SK-N-SH (cell line): ENCODE results near the gene NAA38. TPM values are rescaled to one million over a fixed set of nuclear protein-coding genes. Genes with fewer than 3 reads are reported as not detected.

Experiments used
- CTCF ChIA-PET: fragments of 300-600, 350-600 bp; formaldehyde crosslinking; extraction: SDS; loops from one replicate; lab custom pipeline; 2021; lab: Yijun Ruan, JAX
- POLR2A ChIA-PET: fragments of 350-600 bp; sonication (Branson Sonifier 250); formaldehyde crosslinking; extraction: SDS; loops from one replicate; lab custom pipeline; 2020; ENCODE audit warnings: antibody characterized with exemption, inconsistent platforms; lab: Yijun Ruan, JAX
- DNase-seq: peaks from one replicate; pipeline ENCODE4 v3.0.0; 2012
- H2AFZ ChIP-seq: fragments of 200-600 bp; sonication (generic); 2 replicates; pipeline ENCODE4 v1.8.1; 2016; ENCODE audit warnings: antibody characterized with exemption, mild to moderate bottlenecking, low read depth
- H3F3A ChIP-seq: fragments of 200-600 bp; sonication (generic); replicated peaks from 2 replicates; pipeline ENCODE3; 2016; ENCODE audit warnings: antibody characterized with exemption, mild to moderate bottlenecking; ENCODE audit not compliant: insufficient read depth
- H3K27ac ChIP-seq, 2 experiments: fragments of 200-500 bp in 1 of 2; fragments of 200-600 bp in 1 of 2; sonication (Bioruptor generic) in 1 of 2; sonication (generic), shearing (Covaris generic) in 1 of 2; 2 replicates each; pipeline versions ENCODE4 v1.5.1 to v1.6.1; 2014 to 2016; ENCODE audit warnings: low read depth in 2 of 2, inconsistent platforms in 1 of 2, low read length in 1 of 2, mild to moderate bottlenecking in 1 of 2, mixed read lengths in 1 of 2
- H3K27me3 ChIP-seq: fragments of 200-600 bp; sonication (generic), shearing (Covaris generic); 2 replicates; pipeline ENCODE4 v1.6.1; 2016; ENCODE audit warnings: mixed run types; ENCODE audit not compliant: insufficient read depth
- H3K36me3 ChIP-seq, 2 experiments: fragments of 200-500 bp in 1 of 2; fragments of 200-600 bp in 1 of 2; sonication (Bioruptor generic) in 1 of 2; sonication (generic) in 1 of 2; replicated peaks in 1 of 2; 2 replicates each; pipeline versions ENCODE3 to v1.5.1; 2014 to 2016; ENCODE audit warnings: low read length in 1 of 2, mild to moderate bottlenecking in 1 of 2; ENCODE audit not compliant: insufficient read depth in 2 of 2, control insufficient read depth in 1 of 2
- H3K4me1 ChIP-seq, 2 experiments: fragments of 200-500 bp in 1 of 2; fragments of 200-600 bp in 1 of 2; sonication (Bioruptor generic) in 1 of 2; sonication (generic), shearing (Covaris generic) in 1 of 2; 2 replicates each; pipeline versions ENCODE4 v1.5.1 to v1.6.1; 2014 to 2016; ENCODE audit warnings: low read depth in 1 of 2, low read length in 1 of 2, mixed run types in 1 of 2; ENCODE audit not compliant: insufficient read depth in 2 of 2, control insufficient read depth in 1 of 2
- H3K4me2 ChIP-seq: fragments of 200-600 bp; sonication (generic), shearing (Covaris generic); 2 replicates; pipeline ENCODE4 v1.6.1; 2017; ENCODE audit warnings: mixed run types
- H3K4me3 ChIP-seq, 2 experiments: fragments of 200-500 bp in 1 of 2; fragments of 200-600 bp in 1 of 2; sonication (Bioruptor generic) in 1 of 2; sonication (generic), shearing (Covaris generic) in 1 of 2; 2 replicates each; pipeline versions ENCODE4 v1.5.1 to v1.8.1; 2014 to 2016; ENCODE audit warnings: low read depth in 2 of 2, inconsistent platforms in 1 of 2, low read length in 1 of 2, mild to moderate bottlenecking in 1 of 2, mixed read lengths in 1 of 2, moderate library complexity in 1 of 2
- H3K79me2 ChIP-seq: fragments of 200-600 bp; sonication (generic); 2 replicates; pipeline ENCODE4 v1.8.1; 2017; ENCODE audit warnings: mild to moderate bottlenecking; ENCODE audit not compliant: insufficient read depth
- H3K9ac ChIP-seq: fragments of 200-600 bp; sonication (generic); 2 replicates; pipeline ENCODE4 v1.6.1; 2017; ENCODE audit warnings: mixed run types
- H3K9me2 ChIP-seq: fragments of 200-600 bp; sonication (generic); 2 replicates; pipeline ENCODE4 v1.6.1; 2017; ENCODE audit warnings: mixed run types
- H3K9me3 ChIP-seq: fragments of 200-600 bp; sonication (generic); 2 replicates; pipeline ENCODE4 v1.6.1; 2017; ENCODE audit warnings: mixed run types, mild to moderate bottlenecking, moderate library complexity
- H4K20me1 ChIP-seq: fragments of 200-600 bp; sonication (generic); 2 replicates; pipeline ENCODE4 v1.6.1; 2017; ENCODE audit warnings: mild to moderate bottlenecking, mixed run types; ENCODE audit not compliant: insufficient read depth
- GATA2 ChIP-seq: sonication (generic); formaldehyde crosslinking; IDR thresholded peaks from 2 replicates; pipeline ENCODE4 v1.5.0; 2020; ENCODE audit warnings: mild to moderate bottlenecking, missing genetic modification reagents
- NFIC ChIP-seq: IDR thresholded peaks from 2 replicates; pipeline ENCODE4 v1.4.0; 2012; ENCODE audit warnings: borderline replicate concordance
- PBX3 ChIP-seq: IDR thresholded peaks from 2 replicates; pipeline ENCODE4; 2012
- REST ChIP-seq: IDR thresholded peaks from 2 replicates; pipeline ENCODE4 v1.6.1; 2012; ENCODE audit warnings: mild to moderate bottlenecking, low read depth, low read length, moderate library complexity
- RFX5 ChIP-seq: IDR thresholded peaks from 2 replicates; pipeline ENCODE4 v1.6.1; 2012; ENCODE audit warnings: mild to moderate bottlenecking, improper control_type of control experiment, low read length
- SIN3A ChIP-seq: IDR thresholded peaks from 2 replicates; pipeline ENCODE4 v1.6.1; 2012; ENCODE audit warnings: low read depth, mild to moderate bottlenecking, low read length, moderate library complexity, borderline replicate concordance
- SMC3 ChIP-seq: IDR thresholded peaks from 2 replicates; pipeline ENCODE4 v1.6.1; 2012; ENCODE audit warnings: low read depth, low read length, improper control_type of control experiment
- USF1 ChIP-seq: IDR thresholded peaks from 2 replicates; pipeline ENCODE4 v1.4.0; 2012; ENCODE audit warnings: low read depth, borderline replicate concordance
- ZBTB33 ChIP-seq: IDR thresholded peaks from 2 replicates; pipeline ENCODE4 v1.4.0; 2012; ENCODE audit warnings: low read depth, borderline replicate concordance
- WGBS: methylation state at CpG from one replicate; pipeline ENCODE4 v1.1.6; 2017; ENCODE audit warnings: low lambda C conversion rate; 5-methylcytosine and 5-hydroxymethylcytosine counted together
- polyA plus RNA-seq, 3 experiments: library from polyadenylated mRNA; depleted of rRNA; stranded (reverse); fragments of >200 nt; gene quantifications; 2 replicates each; pipeline ENCODE4 v1.2.3, GENCODE V29; 2012
- TF ChIP-seq, protein P1 (sequence below): fragments of 150-350 bp; IDR thresholded peaks from 2 replicates; pipeline ENCODE4 v1.6.1; 2016; ENCODE audit warnings: mild to moderate bottlenecking, low read depth, low read length

The NAA38 gene
- polyA plus RNA-seq, 1 of the 3 experiments (the other 2 are of a cell fraction), result 202 TPM

DNA sequence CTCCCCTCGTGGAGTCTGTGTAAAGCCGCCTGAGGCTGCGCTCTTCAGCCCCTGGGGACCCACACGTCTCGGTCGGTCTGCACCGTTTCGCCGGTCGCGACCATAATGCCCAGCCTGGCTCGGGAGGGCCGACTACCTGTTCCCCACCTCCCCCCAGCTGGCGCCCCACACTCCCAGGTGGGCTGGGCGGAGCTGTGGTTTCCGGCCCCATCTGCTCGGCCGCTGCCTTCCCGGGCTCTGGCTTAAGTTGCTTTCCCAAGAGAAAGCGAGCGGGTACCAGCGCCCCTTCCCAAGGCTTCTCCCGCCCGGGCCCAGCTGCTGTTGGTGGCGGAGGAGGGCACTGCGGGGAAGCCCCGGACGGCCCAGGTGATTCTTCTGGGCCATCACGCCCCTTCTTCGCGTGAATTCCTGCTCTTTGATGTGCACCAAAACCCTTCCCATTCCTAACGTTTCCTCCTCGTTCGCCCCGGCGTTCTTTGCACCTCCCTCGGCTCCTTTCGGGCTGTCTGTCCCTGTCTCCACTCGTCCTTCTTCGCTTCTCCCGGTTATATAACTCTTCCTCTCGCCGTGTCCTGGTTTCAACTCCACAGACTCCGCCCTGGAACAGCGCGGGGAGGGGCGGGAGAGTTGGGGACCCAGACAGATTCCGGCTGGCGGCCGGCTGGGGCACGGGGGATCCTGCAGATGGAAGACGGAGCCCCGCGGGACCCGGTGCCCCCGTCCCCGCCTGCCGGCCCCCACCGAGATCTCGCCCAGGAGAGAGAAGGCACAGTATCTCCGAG, 21.4 kb downstream of the NAA38 start (continued):
- TF ChIP-seq REST, result no peak

DNA sequence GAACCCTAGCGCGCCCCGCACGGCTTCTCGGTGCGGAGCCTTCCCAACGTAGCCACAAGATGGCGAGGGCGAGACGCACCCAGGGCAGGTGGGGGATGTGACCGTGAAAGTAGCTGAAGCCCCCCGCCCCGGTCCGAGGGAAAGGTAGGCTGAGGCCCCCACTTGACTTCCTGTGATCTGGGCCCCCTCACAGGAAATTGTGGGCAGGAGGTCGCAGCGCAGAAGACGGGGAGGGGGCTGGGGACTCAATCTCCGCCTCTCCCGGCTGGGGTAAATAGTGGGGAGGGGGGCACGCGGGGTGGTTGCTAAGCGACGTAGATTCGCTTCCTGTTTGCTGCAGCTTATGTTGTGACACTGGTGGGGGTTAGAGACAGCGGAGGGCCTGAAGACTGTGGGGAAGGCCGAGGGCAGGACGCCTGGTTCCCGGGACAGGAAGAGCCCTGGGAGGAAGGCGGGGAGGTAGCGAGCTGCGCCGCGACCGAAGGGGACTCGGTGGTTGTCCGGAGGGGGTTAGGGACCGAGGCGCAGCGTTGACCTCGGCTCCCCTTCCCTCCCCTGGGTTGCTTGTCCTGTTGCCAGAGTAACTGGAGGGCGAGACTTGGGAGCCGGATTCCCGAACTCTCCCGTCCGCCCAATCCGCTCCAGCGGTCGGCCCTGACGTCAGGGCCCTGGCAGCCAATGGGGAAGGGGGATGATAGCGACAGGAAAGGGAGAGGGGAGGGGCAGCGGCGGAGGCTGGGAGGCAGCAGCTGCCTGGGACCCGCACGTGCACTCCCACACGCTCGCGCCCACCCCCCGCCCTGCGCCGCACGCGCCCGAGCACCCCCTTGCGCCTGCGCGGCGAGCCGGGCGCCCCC, 22.2 kb downstream of the NAA38 start:
- Histone ChIP-seq H3K27me3 (peaks cover 7% of the 10 kb centered on the region; the same call in 1 of the 2 replicates), H3K27ac (peak overlapping the region; percentile 98 to 99), H3K79me2 (peaks cover 33% of the 10 kb centered on the region), H3F3A (peaks cover 25% of the 10 kb centered on the region), H3K36me3 (peaks cover 0 to 6% of the 10 kb centered on the region in 2 experiments), H3K4me2 (peak overlapping the region; percentile 99), H2AFZ (peak overlapping the region; percentile 94; the same call in 1 of the 2 replicates), H3K9ac (peak overlapping the region; percentile 99), H3K4me1 (peaks cover 21 to 27% of the 10 kb centered on the region in 2 experiments), H3K4me3 (peak overlapping the region; percentile 90 to 97), H4K20me1 (peaks cover 18% of the 10 kb centered on the region), H3K9me3 (no peaks in the 10 kb centered on the region), H3K9me2 (no peaks in the 10 kb centered on the region)
- ChIA-PET CTCF (interaction anchor here (0.6 to 6.5 kb wide), 32 partner anchors 9 to 246 kb away, joined by 3 to 79 read pairs (median 4); partner anchors contain the start of genes CYB5D1, DNAH2, NAA38 and TMEM88), POLR2A (interaction anchor here (0.7 to 3.2 kb wide), 6 partner anchors 9 to 286 kb away, joined by 3 to 19 read pairs (median 4); partner anchors contain the start of genes CHD3, CYB5D1, NAA38 and TNFSF12)
- WGBS, result under 1% methylated on average over 37 of the region's 69 CpGs
- peak; percentile 92 for DNase-seq
- TF ChIP-seq NFIC (no peak), REST (no peak), SIN3A (peak; percentile 52; the same call in 1 of the 2 replicates), ZBTB33 (peak; percentile 56; the same call in 1 of the 2 replicates), USF1 (peak; percentile 35; the same call in 1 of the 2 replicates), SMC3 (peak; percentile 78), GATA2 (CRISPR knock-in tag) (no peak), RFX5 (peak; percentile 96), PBX3 (peak; percentile 53)
- TF ChIP-seq, protein P1, sequence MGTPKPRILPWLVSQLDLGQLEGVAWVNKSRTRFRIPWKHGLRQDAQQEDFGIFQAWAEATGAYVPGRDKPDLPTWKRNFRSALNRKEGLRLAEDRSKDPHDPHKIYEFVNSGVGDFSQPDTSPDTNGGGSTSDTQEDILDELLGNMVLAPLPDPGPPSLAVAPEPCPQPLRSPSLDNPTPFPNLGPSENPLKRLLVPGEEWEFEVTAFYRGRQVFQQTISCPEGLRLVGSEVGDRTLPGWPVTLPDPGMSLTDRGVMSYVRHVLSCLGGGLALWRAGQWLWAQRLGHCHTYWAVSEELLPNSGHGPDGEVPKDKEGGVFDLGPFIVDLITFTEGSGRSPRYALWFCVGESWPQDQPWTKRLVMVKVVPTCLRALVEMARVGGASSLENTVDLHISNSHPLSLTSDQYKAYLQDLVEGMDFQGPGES, result peak; percentile 13; the same call in 1 of the 2 replicates
